Measurements from ENCODE around the gene TNIP2.

TNIP2 gene

DNA sequence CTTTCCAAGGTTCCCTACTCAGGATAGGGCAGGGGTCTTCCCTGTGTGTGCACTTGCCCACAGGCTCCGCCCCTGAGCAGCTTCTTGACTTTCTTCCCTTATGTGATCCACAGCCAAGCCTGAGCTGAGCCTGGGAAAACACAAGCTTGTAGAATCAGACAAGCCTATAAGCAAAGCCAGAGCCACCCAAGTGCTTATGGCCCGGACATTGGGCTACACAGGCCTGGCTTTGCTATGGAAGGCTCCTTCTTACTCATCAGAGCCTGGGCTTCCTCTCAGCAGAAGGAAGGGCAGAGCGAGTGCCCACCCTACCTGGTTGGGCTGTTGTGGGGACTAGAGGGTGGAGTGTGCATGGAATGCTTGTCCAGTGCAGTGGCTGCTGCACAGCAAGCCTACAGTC, 1.3 kb upstream of the TNIP2 start:
- H3K4me3 ChIP-seq (ENCODE audit: low read depth, low read length): no peak overlapping the region
- no peak for TF ChIP-seq CTCF (IDR thresholded peaks at IDR 0.05; ENCODE audit: borderline replicate concordance, insufficient read depth, low read depth, low read length)

DNA sequence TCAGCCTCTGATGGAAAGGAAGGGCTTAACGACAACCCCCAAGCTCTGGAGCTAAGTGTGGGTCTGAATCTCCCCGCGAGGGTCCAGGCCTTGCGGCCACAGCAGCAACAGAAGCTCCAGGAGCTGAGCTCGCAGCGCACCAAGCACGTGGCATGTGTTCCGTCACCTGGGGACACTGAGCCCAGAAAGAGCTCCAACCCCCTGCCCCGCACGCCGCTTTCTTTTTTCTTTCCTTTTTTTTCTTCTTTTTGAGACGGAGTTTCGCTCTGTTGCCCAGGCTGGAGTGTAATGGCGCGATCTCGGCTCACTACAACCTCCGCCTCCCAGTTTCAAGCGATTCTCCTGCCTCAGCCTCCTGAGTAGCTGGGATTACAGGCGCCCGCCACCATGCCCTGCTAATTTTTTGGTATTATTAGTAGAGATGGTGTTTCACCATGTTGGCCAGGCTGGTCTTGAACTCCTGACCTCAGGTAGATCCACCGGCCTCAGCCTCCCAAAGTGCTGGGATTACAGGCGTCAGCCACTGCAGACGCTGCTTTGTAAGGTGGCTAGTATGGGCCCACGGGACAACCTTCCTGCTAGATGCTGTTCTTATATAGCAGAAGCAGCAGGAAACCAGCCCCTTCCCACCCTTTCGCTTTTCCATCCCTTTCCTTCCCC, 685 bp upstream of the TNIP2 start:
- TF ChIP-seq CTCF (IDR thresholded peaks at IDR 0.05; ENCODE audit: borderline replicate concordance, insufficient read depth, low read depth, low read length): no peak
- peak overlapping the region; percentile 36 for H3K4me3 ChIP-seq (ENCODE audit: low read depth, low read length)

GRCh38 chr4:2754848-2755819, 1.0 kb downstream of the TNIP2 start:
- peak overlapping the region; percentile 79 for H3K4me3 ChIP-seq (ENCODE audit: low read depth, low read length)
- TF ChIP-seq CTCF (IDR thresholded peaks at IDR 0.05; ENCODE audit: borderline replicate concordance, insufficient read depth, low read depth, low read length): no peak

DNA sequence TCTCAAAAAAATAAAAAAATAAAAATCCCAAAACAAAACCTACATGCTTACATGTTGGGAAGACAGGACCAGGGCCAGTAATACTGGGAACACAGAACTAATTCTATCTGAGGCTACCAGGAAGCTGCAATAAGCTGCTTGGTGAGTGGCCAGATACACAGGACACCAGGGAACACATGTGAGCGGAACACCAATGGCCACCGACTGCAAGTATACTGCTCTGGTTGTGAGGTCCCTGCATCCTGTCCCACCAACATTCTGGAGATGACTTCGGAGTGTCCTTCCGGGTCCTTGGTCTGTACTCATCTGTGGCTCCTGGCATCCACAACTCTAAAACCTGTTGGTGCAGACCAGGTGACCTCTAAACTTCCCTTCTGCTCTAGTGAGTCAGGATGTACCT, 2.7 kb downstream of the TNIP2 start:
- H3K4me3 ChIP-seq (ENCODE audit: low read depth, low read length): no peak overlapping the region
- TF ChIP-seq CTCF (IDR thresholded peaks at IDR 0.05; ENCODE audit: borderline replicate concordance, insufficient read depth, low read depth, low read length): no peak

GRCh38 chr4:2750719-2751605, 5.2 kb downstream of the TNIP2 start:
- no peak for TF ChIP-seq CTCF (IDR thresholded peaks at IDR 0.05; ENCODE audit: borderline replicate concordance, insufficient read depth, low read depth, low read length)

GRCh38 chr4:2746891-2747695, 9.0 kb downstream of the TNIP2 start:
- no peak for TF ChIP-seq CTCF (IDR thresholded peaks at IDR 0.05; ENCODE audit: borderline replicate concordance, insufficient read depth, low read depth, low read length)
- peak overlapping the region; percentile 40 for H3K4me3 ChIP-seq (ENCODE audit: low read depth, low read length)

More at GRCh38 chr4:2750719-2751605, 5.2 kb downstream of the TNIP2 start:
- H3K4me3 ChIP-seq (ENCODE audit: low read depth, low read length): no peak overlapping the region
